Measurements from ENCODE around the gene ENC1.
A peak's percentile ranks its signal among the peaks of the same experiment; 100 is the strongest.

DNA sequence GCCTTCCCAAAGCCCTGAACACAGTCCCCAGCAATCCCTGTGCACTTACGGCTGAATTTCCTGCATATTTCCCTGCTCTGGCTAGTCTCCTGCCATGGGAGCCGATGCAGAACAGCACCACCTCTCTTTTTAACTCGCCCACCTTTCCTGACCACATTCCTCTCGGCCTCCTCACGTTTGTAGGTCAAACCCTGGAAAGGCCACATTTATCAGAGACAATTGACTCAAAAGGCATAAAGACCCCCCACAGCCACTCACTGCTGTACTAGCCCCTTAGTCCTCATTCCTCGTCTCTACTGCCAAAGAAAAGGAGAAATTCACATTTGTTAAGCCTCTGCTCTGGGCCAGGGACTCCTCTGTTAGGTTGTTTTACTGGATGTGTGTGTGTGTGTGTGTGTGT lies 43.6 kb downstream of the ENC1 start:
- TF ChIP-seq, protein P1, sequence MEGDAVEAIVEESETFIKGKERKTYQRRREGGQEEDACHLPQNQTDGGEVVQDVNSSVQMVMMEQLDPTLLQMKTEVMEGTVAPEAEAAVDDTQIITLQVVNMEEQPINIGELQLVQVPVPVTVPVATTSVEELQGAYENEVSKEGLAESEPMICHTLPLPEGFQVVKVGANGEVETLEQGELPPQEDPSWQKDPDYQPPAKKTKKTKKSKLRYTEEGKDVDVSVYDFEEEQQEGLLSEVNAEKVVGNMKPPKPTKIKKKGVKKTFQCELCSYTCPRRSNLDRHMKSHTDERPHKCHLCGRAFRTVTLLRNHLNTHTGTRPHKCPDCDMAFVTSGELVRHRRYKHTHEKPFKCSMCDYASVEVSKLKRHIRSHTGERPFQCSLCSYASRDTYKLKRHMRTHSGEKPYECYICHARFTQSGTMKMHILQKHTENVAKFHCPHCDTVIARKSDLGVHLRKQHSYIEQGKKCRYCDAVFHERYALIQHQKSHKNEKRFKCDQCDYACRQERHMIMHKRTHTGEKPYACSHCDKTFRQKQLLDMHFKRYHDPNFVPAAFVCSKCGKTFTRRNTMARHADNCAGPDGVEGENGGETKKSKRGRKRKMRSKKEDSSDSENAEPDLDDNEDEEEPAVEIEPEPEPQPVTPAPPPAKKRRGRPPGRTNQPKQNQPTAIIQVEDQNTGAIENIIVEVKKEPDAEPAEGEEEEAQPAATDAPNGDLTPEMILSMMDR (IDR thresholded peaks at IDR 0.05; ENCODE audit: control extremely low read depth in 1 of 3, insufficient read depth in 1 of 3, low read depth in 1 of 3, low read length in 3 of 3): peak in 1 of 3 experiments; percentile 32; a peak in 2 of 4 replicates
- no peak for TF ChIP-seq KDM4A (IDR thresholded peaks at IDR 0.05; ENCODE audit: low read depth, low read length, severe bottlenecking)
- TF ChIP-seq, protein P2, sequence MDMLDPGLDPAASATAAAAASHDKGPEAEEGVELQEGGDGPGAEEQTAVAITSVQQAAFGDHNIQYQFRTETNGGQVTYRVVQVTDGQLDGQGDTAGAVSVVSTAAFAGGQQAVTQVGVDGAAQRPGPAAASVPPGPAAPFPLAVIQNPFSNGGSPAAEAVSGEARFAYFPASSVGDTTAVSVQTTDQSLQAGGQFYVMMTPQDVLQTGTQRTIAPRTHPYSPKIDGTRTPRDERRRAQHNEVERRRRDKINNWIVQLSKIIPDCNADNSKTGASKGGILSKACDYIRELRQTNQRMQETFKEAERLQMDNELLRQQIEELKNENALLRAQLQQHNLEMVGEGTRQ (IDR thresholded peaks at IDR 0.05; ENCODE audit: low read length): no peak
- TF ChIP-seq EGR1 (IDR thresholded peaks at IDR 0.05; ENCODE audit: borderline replicate concordance, low read depth, low read length): no peak
- no peak for TF ChIP-seq CREB1 (IDR thresholded peaks at IDR 0.05)
